ENCODE results near the gene RECQL5.

GRCh38 chr17:75587675-75588595, 79.0 kb downstream of the RECQL5 start, which contains the start of gene MYO15B:
- TF ChIP-seq MXI1 (conservative IDR thresholded peaks at IDR 0.05; ENCODE audit: poor library complexity, severe bottlenecking) (no peak), RAD21 (conservative IDR thresholded peaks at IDR 0.05) (no peak), CTCF (IDR thresholded peaks at IDR 0.05; ENCODE audit: poor library complexity, severe bottlenecking) (no peak)
- TF ChIP-seq, protein P1, sequence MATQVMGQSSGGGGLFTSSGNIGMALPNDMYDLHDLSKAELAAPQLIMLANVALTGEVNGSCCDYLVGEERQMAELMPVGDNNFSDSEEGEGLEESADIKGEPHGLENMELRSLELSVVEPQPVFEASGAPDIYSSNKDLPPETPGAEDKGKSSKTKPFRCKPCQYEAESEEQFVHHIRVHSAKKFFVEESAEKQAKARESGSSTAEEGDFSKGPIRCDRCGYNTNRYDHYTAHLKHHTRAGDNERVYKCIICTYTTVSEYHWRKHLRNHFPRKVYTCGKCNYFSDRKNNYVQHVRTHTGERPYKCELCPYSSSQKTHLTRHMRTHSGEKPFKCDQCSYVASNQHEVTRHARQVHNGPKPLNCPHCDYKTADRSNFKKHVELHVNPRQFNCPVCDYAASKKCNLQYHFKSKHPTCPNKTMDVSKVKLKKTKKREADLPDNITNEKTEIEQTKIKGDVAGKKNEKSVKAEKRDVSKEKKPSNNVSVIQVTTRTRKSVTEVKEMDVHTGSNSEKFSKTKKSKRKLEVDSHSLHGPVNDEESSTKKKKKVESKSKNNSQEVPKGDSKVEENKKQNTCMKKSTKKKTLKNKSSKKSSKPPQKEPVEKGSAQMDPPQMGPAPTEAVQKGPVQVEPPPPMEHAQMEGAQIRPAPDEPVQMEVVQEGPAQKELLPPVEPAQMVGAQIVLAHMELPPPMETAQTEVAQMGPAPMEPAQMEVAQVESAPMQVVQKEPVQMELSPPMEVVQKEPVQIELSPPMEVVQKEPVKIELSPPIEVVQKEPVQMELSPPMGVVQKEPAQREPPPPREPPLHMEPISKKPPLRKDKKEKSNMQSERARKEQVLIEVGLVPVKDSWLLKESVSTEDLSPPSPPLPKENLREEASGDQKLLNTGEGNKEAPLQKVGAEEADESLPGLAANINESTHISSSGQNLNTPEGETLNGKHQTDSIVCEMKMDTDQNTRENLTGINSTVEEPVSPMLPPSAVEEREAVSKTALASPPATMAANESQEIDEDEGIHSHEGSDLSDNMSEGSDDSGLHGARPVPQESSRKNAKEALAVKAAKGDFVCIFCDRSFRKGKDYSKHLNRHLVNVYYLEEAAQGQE (IDR thresholded peaks at IDR 0.05; ENCODE audit: borderline replicate concordance): no peak

Measured in neural cell (in vitro differentiated cells).